UCSD-AML1 (cell line): ENCODE data around the gene VKORC1.

Experiments
- DNase-seq: peaks from one replicate; lab custom pipeline; 2025; ENCODE audit not compliant: unreplicated experiment; lab: John Stamatoyannopoulos, UW

VKORC1 gene

GRCh38 chr16:31130336-31130891, 35.8 kb upstream of the VKORC1 start:
- no peak for DNase-seq

- DNase-seq = peak; percentile 69
These were observed 35.2 kb upstream of the VKORC1 start for GRCh38 chr16:31129568-31130335.

GRCh38 chr16:31128711-31129567, 34.3 kb upstream of the VKORC1 start:
- peak; percentile 88 for DNase-seq

GRCh38 chr16:31127182-31127581, 32.6 kb upstream of the VKORC1 start:
- no peak for DNase-seq

- DNase-seq = no peak
These were observed 31.2 kb upstream of the VKORC1 start for GRCh38 chr16:31125844-31126243.

GRCh38 chr16:31120129-31120528, 25.5 kb upstream of the VKORC1 start:
- DNase-seq = no peak

- no peak for DNase-seq
These were observed 23.9 kb upstream of the VKORC1 start for GRCh38 chr16:31118223-31119155.

- DNase-seq = peak; percentile 98
These were observed 23.0 kb upstream of the VKORC1 start, which contains the start of gene KAT8 for GRCh38 chr16:31117384-31118222. Gene KAT8, plus strand, starts transcription at chr16:31117664. Its CDS starts 18 bp downstream, at chr16:31117682.

GRCh38 chr16:31114468-31114867, 19.9 kb upstream of the VKORC1 start:
- no peak for DNase-seq

GRCh38 chr16:31113121-31114120, 18.8 kb upstream of the VKORC1 start:
- peak; percentile 72 for DNase-seq

- DNase-seq = no peak
These were observed 18.1 kb upstream of the VKORC1 start for GRCh38 chr16:31112711-31113110.

- DNase-seq = no peak
These were observed 17.4 kb upstream of the VKORC1 start for GRCh38 chr16:31111881-31112466.

- DNase-seq = no peak
These were observed 15.8 kb upstream of the VKORC1 start for GRCh38 chr16:31110106-31111034.

- no peak for DNase-seq
These were observed 15.0 kb upstream of the VKORC1 start for GRCh38 chr16:31109622-31110021.

- DNase-seq = no peak
These were observed 14.4 kb upstream of the VKORC1 start for GRCh38 chr16:31108794-31109558.

- peak; percentile 84 for DNase-seq
These were observed 13.6 kb upstream of the VKORC1 start, which contains the start of gene BCKDK for GRCh38 chr16:31108035-31108793. Gene BCKDK, plus strand, starts transcription at chr16:31108386. Its CDS starts 838 bp downstream, at chr16:31109224.
